CD4-positive, alpha-beta T cell (primary cell): ENCODE measurements around the gene ADCY5. TPM values are rescaled to one million over a fixed set of nuclear protein-coding genes. Genes with fewer than 3 reads are reported as not detected.

Experiments
- ATAC-seq: fragments of 200-7000 bp; cut with Tn5 transposase; one replicate; pipeline ENCODE4 v1.10.0; 2022; ENCODE audit warnings: mild to moderate bottlenecking; ENCODE audit not compliant: poor library complexity
- CTCF ChIA-PET: fragments of 350-600 bp; sonication (Branson Sonifier 250); formaldehyde crosslinking; loops from one replicate; lab custom pipeline; 2021; ENCODE audit warnings: antibody characterized with exemption, inconsistent platforms; lab: Charles Lee
- POLR2A ChIA-PET: fragments of 350-600 bp; sonication (Branson Sonifier 250); formaldehyde crosslinking; loops from one replicate; lab custom pipeline; 2021; ENCODE audit warnings: antibody characterized with exemption, inconsistent platforms; lab: Charles Lee
- DNase-seq, 14 experiments: peaks; one replicate each; pipeline ENCODE4 v3.0.0-alpha.2; 2013 to 2020; ENCODE audit warnings: mixed read lengths in 2 of 14
- H3K27ac ChIP-seq, 2 donors: one replicate each; pipeline versions ENCODE4 v1.5.1 to v1.7.0; 2013; ENCODE audit warnings: low read length in 2 of 2, low read depth in 1 of 2, mild to moderate bottlenecking in 1 of 2
- H3K27me3 ChIP-seq, 2 experiments: 1 replicate in 1 of 2; 2 replicates in 1 of 2; pipeline versions ENCODE4 v1.6.1 to v1.7.0; 2013; ENCODE audit warnings: low read length in 2 of 2, control low read depth in 1 of 2, mild to moderate bottlenecking in 1 of 2, moderate library complexity in 1 of 2; ENCODE audit not compliant: insufficient read depth in 2 of 2, control insufficient read depth in 1 of 2
- H3K36me3 ChIP-seq: one replicate; pipeline ENCODE4 v1.6.1; 2013; ENCODE audit warnings: low read length, control low read depth; ENCODE audit not compliant: insufficient read depth
- H3K4me1 ChIP-seq: one replicate; pipeline ENCODE4 v1.6.1; 2013; ENCODE audit warnings: low read length, control low read depth; ENCODE audit not compliant: insufficient read depth
- H3K4me3 ChIP-seq: one replicate; pipeline ENCODE4 v1.5.1; 2013; ENCODE audit warnings: mild to moderate bottlenecking, low read length, moderate library complexity
- H3K9me3 ChIP-seq, 2 experiments: 1 replicate in 1 of 2; 2 replicates in 1 of 2; pipeline versions ENCODE4 v1.6.1 to v1.7.0; 2013; ENCODE audit warnings: low read length in 2 of 2, mild to moderate bottlenecking in 2 of 2, control low read depth in 1 of 2, moderate library complexity in 1 of 2; ENCODE audit not compliant: control insufficient read depth in 1 of 2, insufficient read depth in 1 of 2
- H3K27ac Mint-ChIP-seq: one replicate; pipeline ENCODE4 v1.8.0; 2020; ENCODE audit warnings: mixed read lengths
- H3K27me3 Mint-ChIP-seq: one replicate; pipeline ENCODE4 v1.8.0; 2021; ENCODE audit warnings: mixed read lengths
- H3K36me3 Mint-ChIP-seq: one replicate; pipeline ENCODE4 v1.8.0; 2021; ENCODE audit warnings: low read depth, mixed read lengths
- H3K4me1 Mint-ChIP-seq: one replicate; pipeline ENCODE4 v1.8.0; 2021; ENCODE audit warnings: low read depth, mixed read lengths
- H3K4me3 Mint-ChIP-seq: one replicate; pipeline ENCODE4 v1.8.0; 2020; ENCODE audit warnings: mild to moderate bottlenecking, mixed read lengths
- H3K9me3 Mint-ChIP-seq: one replicate; pipeline ENCODE4 v1.8.0; 2020; ENCODE audit warnings: mixed read lengths
- CTCF ChIP-seq: fragments of 200-600 bp; IDR thresholded peaks from one replicate; pipeline ENCODE4 v1.8.0; 2022; ENCODE audit warnings: antibody characterized with exemption, mild to moderate bottlenecking
- intact Hi-C, 2 experiments: fragments of 100-400 bp; cut with DNase I in 1 of 2; cut with micrococcal nuclease in 1 of 2; formaldehyde crosslinking; loops; one replicate each; pipeline versions ENCODE4 v1.15.1 to v1.9.0; 2023 to 2025; cut with DNase I, micrococcal nuclease
- total RNA-seq, 174 experiments: library from RNA in 2 of 174; stranded (reverse) in 2 of 174; gene quantifications; one replicate each; pipeline ENCODE4 v1.2.3 and lab custom pipeline; 2021 to 2026

ADCY5 gene
- total RNA-seq, 2 experiments from 2014 or later = not detected

GRCh38 chr3:123369085-123369484, 79.8 kb downstream of the ADCY5 start:
- no peak for DNase-seq
- Mint-ChIP-seq H3K27ac (no peak overlapping the region), H3K4me3 (no peak overlapping the region), H3K27me3 (peaks cover 10% of the 10 kb centered on the region), H3K36me3 (no peaks in the 10 kb centered on the region), H3K9me3 (peaks cover 3% of the 10 kb centered on the region), H3K4me1 (no peaks in the 10 kb centered on the region)
- intact Hi-C loops = no loop called here
- ChIA-PET CTCF (no interaction called here), POLR2A (no interaction called here)
- H3K36me3 ChIP-seq = no peaks in the 10 kb centered on the region
- peaks cover 0 to 15% of the 10 kb centered on the region in 2 experiments for H3K9me3 ChIP-seq
- no peak for ATAC-seq
- no peaks in the 10 kb centered on the region for H3K4me1 ChIP-seq
- no peak overlapping the region for H3K27ac ChIP-seq
- no peaks in the 10 kb centered on the region for H3K27me3 ChIP-seq
- no peak overlapping the region for H3K4me3 ChIP-seq
- no peak for TF ChIP-seq CTCF

- TF ChIP-seq CTCF = no peak
- intact Hi-C loops = no loop called here
- H3K27ac Mint-ChIP-seq = no peak overlapping the region
- no peaks in the 10 kb centered on the region for H3K36me3 Mint-ChIP-seq
- peaks cover 0 to 15% of the 10 kb centered on the region in 2 experiments for H3K9me3 ChIP-seq
- H3K9me3 Mint-ChIP-seq = peaks cover 3% of the 10 kb centered on the region
- no peaks in the 10 kb centered on the region for H3K27me3 ChIP-seq
- ATAC-seq = no peak
- no peak overlapping the region for H3K4me3 ChIP-seq
- H3K4me3 Mint-ChIP-seq = no peak overlapping the region
- DNase-seq = no peak
- POLR2A ChIA-PET = no interaction called here
- no peaks in the 10 kb centered on the region for H3K36me3 ChIP-seq
- no peaks in the 10 kb centered on the region for H3K4me1 Mint-ChIP-seq
- peaks cover 15% of the 10 kb centered on the region for H3K27me3 Mint-ChIP-seq
- CTCF ChIA-PET = no interaction called here
- H3K4me1 ChIP-seq = no peaks in the 10 kb centered on the region
- H3K27ac ChIP-seq = no peak overlapping the region
These were observed 81.3 kb downstream of the ADCY5 start for GRCh38 chr3:123367467-123368154.

GRCh38 chr3:123365450-123366143, 83.3 kb downstream of the ADCY5 start:
- ChIA-PET CTCF (no interaction called here), POLR2A (no interaction called here)
- no peak overlapping the region for H3K4me3 ChIP-seq
- Mint-ChIP-seq H3K36me3 (no peaks in the 10 kb centered on the region), H3K4me1 (no peaks in the 10 kb centered on the region), H3K27ac (no peak overlapping the region), H3K9me3 (peaks cover 3% of the 10 kb centered on the region), H3K4me3 (no peak overlapping the region), H3K27me3 (peaks cover 21% of the 10 kb centered on the region)
- DNase-seq (no peak), ATAC-seq (no peak)
- H3K4me1 ChIP-seq = no peaks in the 10 kb centered on the region
- peaks cover 0 to 15% of the 10 kb centered on the region in 2 experiments for H3K9me3 ChIP-seq
- H3K27me3 ChIP-seq = peaks cover 0 to 2% of the 10 kb centered on the region in 2 experiments
- no peak overlapping the region for H3K27ac ChIP-seq
- intact Hi-C loops = no loop called here
- H3K36me3 ChIP-seq = no peaks in the 10 kb centered on the region
- TF ChIP-seq CTCF = no peak
